ENCODE data around the gene CMSS1.

DNA sequence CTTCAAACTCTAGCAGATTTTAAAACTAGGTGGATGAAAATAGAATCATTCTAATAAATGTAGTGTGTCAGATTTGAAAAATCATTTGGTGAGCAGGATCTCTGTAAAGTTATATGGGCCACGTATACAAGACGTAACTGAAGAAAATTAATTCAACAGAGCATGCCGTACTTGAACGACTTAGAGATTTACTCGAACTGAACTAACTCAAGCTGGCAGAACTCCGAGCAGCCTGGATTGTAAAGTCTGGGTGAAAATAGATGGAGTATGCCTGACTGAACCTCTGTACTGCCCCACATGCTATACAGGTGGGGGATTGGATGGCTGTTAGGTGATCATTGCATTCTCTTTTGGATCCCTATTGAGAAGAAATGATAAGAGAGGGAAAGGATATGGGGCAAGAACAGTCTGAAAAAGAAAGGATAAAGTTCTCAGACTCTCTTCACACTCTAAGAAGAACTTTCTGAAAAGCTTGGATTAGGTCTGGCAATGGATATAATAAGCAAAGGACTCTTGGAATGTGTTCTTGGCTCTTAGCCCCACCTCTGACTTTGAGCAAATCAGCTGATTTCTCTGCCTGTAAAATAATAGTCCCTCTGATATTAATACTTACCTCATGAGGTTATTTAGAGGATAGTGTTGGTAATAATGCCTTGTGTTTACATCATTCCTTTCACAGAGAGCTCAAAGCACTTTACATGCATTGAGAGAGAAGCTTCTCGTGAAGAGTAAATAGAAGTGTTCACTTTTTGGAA is 149.2 kb downstream of the CMSS1 start:
- TF ChIP-seq, protein P1, sequence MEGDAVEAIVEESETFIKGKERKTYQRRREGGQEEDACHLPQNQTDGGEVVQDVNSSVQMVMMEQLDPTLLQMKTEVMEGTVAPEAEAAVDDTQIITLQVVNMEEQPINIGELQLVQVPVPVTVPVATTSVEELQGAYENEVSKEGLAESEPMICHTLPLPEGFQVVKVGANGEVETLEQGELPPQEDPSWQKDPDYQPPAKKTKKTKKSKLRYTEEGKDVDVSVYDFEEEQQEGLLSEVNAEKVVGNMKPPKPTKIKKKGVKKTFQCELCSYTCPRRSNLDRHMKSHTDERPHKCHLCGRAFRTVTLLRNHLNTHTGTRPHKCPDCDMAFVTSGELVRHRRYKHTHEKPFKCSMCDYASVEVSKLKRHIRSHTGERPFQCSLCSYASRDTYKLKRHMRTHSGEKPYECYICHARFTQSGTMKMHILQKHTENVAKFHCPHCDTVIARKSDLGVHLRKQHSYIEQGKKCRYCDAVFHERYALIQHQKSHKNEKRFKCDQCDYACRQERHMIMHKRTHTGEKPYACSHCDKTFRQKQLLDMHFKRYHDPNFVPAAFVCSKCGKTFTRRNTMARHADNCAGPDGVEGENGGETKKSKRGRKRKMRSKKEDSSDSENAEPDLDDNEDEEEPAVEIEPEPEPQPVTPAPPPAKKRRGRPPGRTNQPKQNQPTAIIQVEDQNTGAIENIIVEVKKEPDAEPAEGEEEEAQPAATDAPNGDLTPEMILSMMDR (IDR thresholded peaks at IDR 0.05): no peak
- TF ChIP-seq POLR2AphosphoS5 (IDR thresholded peaks at IDR 0.05; ENCODE audit: low read depth, low read length) (no peak), SIN3A (IDR thresholded peaks at IDR 0.05; ENCODE audit: borderline replicate concordance, insufficient read depth, low read depth, low read length) (no peak), REST (IDR thresholded peaks at IDR 0.05; ENCODE audit: insufficient read depth in 1 of 2, low read depth in 2 of 2, low read length in 1 of 2) (no peak)
